ENCODE data around the gene FRMD4A. TPM values are rescaled to one million over a fixed set of nuclear protein-coding genes. Genes with fewer than 3 reads are reported as not detected.

FRMD4A gene
- total RNA-seq, 2 donors from 2014 or later, result 18.9 to 46.1 TPM

DNA sequence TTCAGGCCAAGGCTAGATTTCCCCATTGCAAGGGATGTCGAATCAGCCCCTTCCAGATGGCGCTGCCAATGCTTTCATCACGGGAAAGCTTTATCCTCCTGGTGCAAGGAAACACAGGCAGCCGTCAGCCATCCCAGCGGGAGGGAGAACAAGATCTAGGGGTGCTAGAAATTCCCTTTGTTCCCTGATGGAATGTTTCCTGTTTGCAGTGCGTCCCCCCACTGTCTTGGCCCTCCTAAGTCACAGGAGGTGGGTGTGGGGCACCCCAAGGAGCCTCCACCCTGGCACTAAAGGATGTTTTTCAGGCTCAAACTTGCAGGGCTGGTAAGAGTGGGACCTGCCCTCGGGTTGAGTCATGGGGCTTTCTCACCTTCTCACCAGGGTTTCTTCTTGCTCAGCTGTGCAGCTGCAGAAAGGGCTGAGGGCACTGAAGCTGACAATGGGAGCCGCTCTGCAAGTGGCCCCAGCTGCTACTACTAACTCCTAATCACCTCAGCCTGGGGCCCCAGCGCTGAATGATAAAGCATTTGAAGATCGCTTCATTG, 640.4 kb downstream of the FRMD4A start:
- ATAC-seq, result no peak
- Histone ChIP-seq H3K4me3 (no peak overlapping the region), H3K36me3 (replicated peaks in 1 of 2; ENCODE audit: insufficient read depth in 1 of 2, low read depth in 2 of 2) (peaks cover 0 to 17% of the 10 kb centered on the region in 2 donors), H3K27me3 (no peaks in the 10 kb centered on the region), H3K27ac (no peak overlapping the region), H3K4me1 (peaks cover 8% of the 10 kb centered on the region), H3K9me3 (no peaks in the 10 kb centered on the region)
- 79% methylated on average over 9 to 10 of the region's 10 CpGs for WGBS, 2 donors
- DNase-seq, result no peak
- intact Hi-C loops (cut with DNase I), result no loop called here
- TF ChIP-seq POLR2A (IDR thresholded peaks at IDR 0.05) (no peak), CTCF (IDR thresholded peaks at IDR 0.05) (no peak)

GRCh38 chr10:13686331-13686752, 644.4 kb downstream of the FRMD4A start:
- DNase-seq, result no peak
- H3K27me3 ChIP-seq, result no peaks in the 10 kb centered on the region
- H3K9me3 ChIP-seq, result no peaks in the 10 kb centered on the region
- no peak overlapping the region for H3K4me3 ChIP-seq
- ATAC-seq, result no peak
- TF ChIP-seq POLR2A (IDR thresholded peaks at IDR 0.05) (no peak), CTCF (IDR thresholded peaks at IDR 0.05) (no peak)
- H3K27ac ChIP-seq, result peak overlapping the region in 2 of 4 donors; percentile 9 to 18
- H3K36me3 ChIP-seq (replicated peaks in 1 of 2; ENCODE audit: insufficient read depth in 1 of 2, low read depth in 2 of 2), result peaks cover 0 to under 1% of the 10 kb centered on the region in 2 donors
- peaks cover 18% of the 10 kb centered on the region for H3K4me1 ChIP-seq
- 65 to 79% methylated on average over 5 of the region's 5 CpGs for WGBS, 2 donors
- intact Hi-C loops (cut with DNase I), result no loop called here

DNA sequence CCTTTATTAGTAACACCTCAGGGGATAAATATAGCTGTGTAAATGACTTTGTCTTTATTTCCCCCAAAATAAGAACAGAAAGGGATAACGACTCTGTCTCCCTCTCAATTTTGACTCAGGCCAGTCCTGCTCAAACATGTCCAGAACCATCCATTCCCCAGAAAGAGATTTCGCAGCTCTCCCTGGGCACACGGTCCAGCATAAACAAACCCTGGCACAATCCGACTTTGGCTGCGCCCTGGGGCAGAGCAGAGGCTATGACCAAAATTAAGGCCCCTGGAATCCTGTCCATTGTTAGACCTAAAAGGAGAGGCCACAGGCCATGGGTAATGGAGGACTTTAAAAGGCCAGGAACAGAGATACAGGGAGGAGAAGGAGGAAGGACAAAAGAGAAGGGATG, 644.8 kb downstream of the FRMD4A start:
- Histone ChIP-seq H3K36me3 (replicated peaks in 1 of 2; ENCODE audit: insufficient read depth in 1 of 2, low read depth in 2 of 2) (no peaks in the 10 kb centered on the region), H3K27me3 (no peaks in the 10 kb centered on the region), H3K4me3 (no peak overlapping the region), H3K4me1 (peaks cover 18% of the 10 kb centered on the region), H3K27ac (peak overlapping the region in 2 of 4 donors; percentile 9 to 18), H3K9me3 (no peaks in the 10 kb centered on the region)
- TF ChIP-seq POLR2A (IDR thresholded peaks at IDR 0.05) (no peak), CTCF (IDR thresholded peaks at IDR 0.05) (no peak)
- intact Hi-C loops (cut with DNase I), result no loop called here
- ATAC-seq (no peak), DNase-seq (no peak)
- WGBS, 2 donors, result 67 to 73% methylated on average over 5 of the region's 5 CpGs

DNA sequence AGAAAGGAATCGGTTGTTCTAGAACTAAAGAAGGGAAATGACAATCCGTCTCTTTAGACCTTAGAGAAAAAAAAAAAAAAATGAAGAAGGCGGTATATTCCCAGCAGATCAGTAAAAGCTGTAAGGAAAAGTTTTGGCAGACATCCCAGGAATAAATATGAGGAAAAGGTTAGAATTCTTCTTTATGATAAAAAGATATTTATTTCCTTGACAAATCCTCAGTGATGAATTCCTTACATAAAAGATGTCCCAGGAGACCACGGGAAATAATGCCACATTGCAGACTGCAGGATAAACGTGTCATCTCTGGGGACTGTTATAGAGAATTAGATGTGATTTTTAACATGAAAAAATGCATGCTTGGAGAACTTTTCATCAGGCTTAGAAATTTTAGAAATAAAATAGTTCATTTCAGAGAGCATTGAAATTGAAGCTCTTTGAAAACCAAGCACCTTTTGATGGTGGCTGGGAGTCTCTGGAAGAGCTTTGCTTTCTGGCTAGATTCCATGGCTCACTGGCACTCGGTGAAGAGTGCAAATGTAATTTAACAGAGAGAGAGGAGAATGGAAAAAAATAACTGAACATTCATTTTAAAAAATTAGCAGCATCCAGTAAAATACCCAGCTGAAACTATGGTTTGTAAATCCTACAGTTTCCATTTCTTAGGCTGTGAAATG, 645.8 kb downstream of the FRMD4A start:
- no peaks in the 10 kb centered on the region for H3K9me3 ChIP-seq
- 45 to 55% methylated on average over 6 of the region's 6 CpGs for WGBS, 2 donors
- H3K36me3 ChIP-seq (replicated peaks in 1 of 2; ENCODE audit: insufficient read depth in 1 of 2, low read depth in 2 of 2), result no peaks in the 10 kb centered on the region
- peaks cover 19% of the 10 kb centered on the region for H3K4me1 ChIP-seq
- H3K27ac ChIP-seq, result peak overlapping the region in 2 of 4 donors; percentile 38
- no peak for ATAC-seq
- no peak overlapping the region for H3K4me3 ChIP-seq
- intact Hi-C loops (cut with DNase I), result no loop called here
- TF ChIP-seq CTCF (IDR thresholded peaks at IDR 0.05) (no peak), POLR2A (IDR thresholded peaks at IDR 0.05) (no peak)
- no peak for DNase-seq
- H3K27me3 ChIP-seq, result no peaks in the 10 kb centered on the region
